ENCODE measurements around the gene CEP83.

Gene CEP83

GRCh38 chr12:94435511-94435927, 24.1 kb downstream of the CEP83 start:
- H3K23ac ChIP-seq (ENCODE audit: low read depth, low read length, poor library complexity) = no peak overlapping the region
- no peak overlapping the region for H2AFZ ChIP-seq (ENCODE audit: low read length)
- H2BK5ac ChIP-seq (ENCODE audit: low read length) = no peak overlapping the region
- no peak overlapping the region for H3K14ac ChIP-seq (ENCODE audit: low read length)
- no peak overlapping the region for H2BK120ac ChIP-seq (ENCODE audit: low read depth, low read length)
- H3K36me3 ChIP-seq (replicated peaks in 1 of 2; ENCODE audit: control insufficient read depth in 2 of 2, insufficient read depth in 2 of 2, low read length in 2 of 2) = no peaks in the 10 kb centered on the region
- H3K4me1 ChIP-seq (ENCODE audit: control insufficient read depth in 2 of 2, insufficient read depth in 1 of 2, low read depth in 1 of 2, low read length in 2 of 2) = peaks cover 5 to 6% of the 10 kb centered on the region in 2 donors
- no peak overlapping the region for H3K4ac ChIP-seq (ENCODE audit: low read length)
- no peak overlapping the region for H2AK5ac ChIP-seq (ENCODE audit: low read depth, low read length)
- H3K9me3 ChIP-seq (replicated peaks in 1 of 2; ENCODE audit: control insufficient read depth in 2 of 2, insufficient read depth in 1 of 2, low read depth in 1 of 2, low read length in 2 of 2) = peaks cover 0 to 32% of the 10 kb centered on the region in 2 donors
- H2BK15ac ChIP-seq (ENCODE audit: low read length) = no peak overlapping the region
- H3K4me3 ChIP-seq (ENCODE audit: low read length in 2 of 2) = no peak overlapping the region
- H3K18ac ChIP-seq (ENCODE audit: low read length) = no peak overlapping the region
- WGBS, 2 donors (ENCODE audit: extremely low coverage in 2 of 2, insufficient read length in 2 of 2, insufficient replicate concordance in 1 of 2) = no CpG with 5 or more reads among the region's 5 CpGs
- peak overlapping the region; percentile 25 for H3K27ac ChIP-seq (replicated peaks; ENCODE audit: low read length)
- no peak overlapping the region for H3K9ac ChIP-seq (ENCODE audit: low read depth, low read length, poor library complexity)
- no peaks in the 10 kb centered on the region for H3K79me1 ChIP-seq (ENCODE audit: low read depth, low read length)
- H4K8ac ChIP-seq (ENCODE audit: low read depth, low read length) = no peak overlapping the region
- H3K27me3 ChIP-seq (ENCODE audit: control insufficient read depth in 3 of 3, insufficient read depth in 3 of 3, low read depth in 1 of 3, low read length in 3 of 3) = no peaks in the 10 kb centered on the region
- no peak overlapping the region for H3K4me2 ChIP-seq (ENCODE audit: insufficient read depth, low read length, poor library complexity, severe bottlenecking)
- no peak for DNase-seq (ENCODE audit: low spot score)
- no peak overlapping the region for H4K91ac ChIP-seq (ENCODE audit: low read depth, low read length, poor library complexity)
- H2BK12ac ChIP-seq (ENCODE audit: low read length) = no peak overlapping the region

GRCh38 chr12:94434171-94434570, 25.5 kb downstream of the CEP83 start:
- Histone ChIP-seq H3K18ac (ENCODE audit: low read length) (no peak overlapping the region), H3K4ac (ENCODE audit: low read length) (no peak overlapping the region), H2BK120ac (ENCODE audit: low read depth, low read length) (no peak overlapping the region), H3K14ac (ENCODE audit: low read length) (no peak overlapping the region), H3K9ac (ENCODE audit: low read depth, low read length, poor library complexity) (no peak overlapping the region), H2AK5ac (ENCODE audit: low read depth, low read length) (no peak overlapping the region), H3K27me3 (ENCODE audit: control insufficient read depth in 3 of 3, insufficient read depth in 3 of 3, low read depth in 1 of 3, low read length in 3 of 3) (no peaks in the 10 kb centered on the region), H3K27ac (replicated peaks; ENCODE audit: low read length) (no peak overlapping the region), H3K4me1 (ENCODE audit: control insufficient read depth in 2 of 2, insufficient read depth in 1 of 2, low read depth in 1 of 2, low read length in 2 of 2) (peaks cover 5 to 6% of the 10 kb centered on the region in 2 donors), H3K4me3 (ENCODE audit: low read length in 2 of 2) (no peak overlapping the region), H3K23ac (ENCODE audit: low read depth, low read length, poor library complexity) (no peak overlapping the region), H3K79me1 (ENCODE audit: low read depth, low read length) (no peaks in the 10 kb centered on the region), H3K9me3 (replicated peaks in 1 of 2; ENCODE audit: control insufficient read depth in 2 of 2, insufficient read depth in 1 of 2, low read depth in 1 of 2, low read length in 2 of 2) (peaks cover 8 to 40% of the 10 kb centered on the region in 2 donors), H4K91ac (ENCODE audit: low read depth, low read length, poor library complexity) (no peak overlapping the region), H2BK12ac (ENCODE audit: low read length) (no peak overlapping the region), H4K8ac (ENCODE audit: low read depth, low read length) (no peak overlapping the region), H2AFZ (ENCODE audit: low read length) (no peak overlapping the region), H2BK5ac (ENCODE audit: low read length) (no peak overlapping the region), H2BK15ac (ENCODE audit: low read length) (no peak overlapping the region), H3K36me3 (replicated peaks in 1 of 2; ENCODE audit: control insufficient read depth in 2 of 2, insufficient read depth in 2 of 2, low read length in 2 of 2) (peaks cover 0 to 3% of the 10 kb centered on the region in 2 donors), H3K4me2 (ENCODE audit: insufficient read depth, low read length, poor library complexity, severe bottlenecking) (no peak overlapping the region)
- no peak for DNase-seq (ENCODE audit: low spot score)
- WGBS, 2 donors (ENCODE audit: extremely low coverage in 2 of 2, insufficient read length in 2 of 2, insufficient replicate concordance in 1 of 2) = no CpG with 5 or more reads among the region's 3 CpGs

GRCh38 chr12:94433744-94434143, 25.9 kb downstream of the CEP83 start:
- Histone ChIP-seq H4K8ac (ENCODE audit: low read depth, low read length) (no peak overlapping the region), H3K4me2 (ENCODE audit: insufficient read depth, low read length, poor library complexity, severe bottlenecking) (no peak overlapping the region), H4K91ac (ENCODE audit: low read depth, low read length, poor library complexity) (no peak overlapping the region), H3K4me1 (ENCODE audit: control insufficient read depth in 2 of 2, insufficient read depth in 1 of 2, low read depth in 1 of 2, low read length in 2 of 2) (peaks cover 5 to 6% of the 10 kb centered on the region in 2 donors), H3K4me3 (ENCODE audit: low read length in 2 of 2) (no peak overlapping the region), H2AK5ac (ENCODE audit: low read depth, low read length) (no peak overlapping the region), H3K79me1 (ENCODE audit: low read depth, low read length) (no peaks in the 10 kb centered on the region), H3K23ac (ENCODE audit: low read depth, low read length, poor library complexity) (no peak overlapping the region), H3K27me3 (ENCODE audit: control insufficient read depth in 3 of 3, insufficient read depth in 3 of 3, low read depth in 1 of 3, low read length in 3 of 3) (no peaks in the 10 kb centered on the region), H3K18ac (ENCODE audit: low read length) (no peak overlapping the region), H3K14ac (ENCODE audit: low read length) (no peak overlapping the region), H3K36me3 (replicated peaks in 1 of 2; ENCODE audit: control insufficient read depth in 2 of 2, insufficient read depth in 2 of 2, low read length in 2 of 2) (peaks cover 0 to 3% of the 10 kb centered on the region in 2 donors), H2BK15ac (ENCODE audit: low read length) (no peak overlapping the region), H2BK120ac (ENCODE audit: low read depth, low read length) (no peak overlapping the region), H3K9ac (ENCODE audit: low read depth, low read length, poor library complexity) (no peak overlapping the region), H2BK12ac (ENCODE audit: low read length) (no peak overlapping the region), H2AFZ (ENCODE audit: low read length) (no peak overlapping the region), H3K9me3 (replicated peaks in 1 of 2; ENCODE audit: control insufficient read depth in 2 of 2, insufficient read depth in 1 of 2, low read depth in 1 of 2, low read length in 2 of 2) (peaks cover 10 to 40% of the 10 kb centered on the region in 2 donors), H3K4ac (ENCODE audit: low read length) (no peak overlapping the region), H2BK5ac (ENCODE audit: low read length) (no peak overlapping the region), H3K27ac (replicated peaks; ENCODE audit: low read length) (no peak overlapping the region)
- no peak for DNase-seq (ENCODE audit: low spot score)
- WGBS, 2 donors (ENCODE audit: extremely low coverage in 2 of 2, insufficient read length in 2 of 2, insufficient replicate concordance in 1 of 2) = no CpG with 5 or more reads among the region's 1 CpG

- Histone ChIP-seq H2BK15ac (ENCODE audit: low read length) (no peak overlapping the region), H2BK5ac (ENCODE audit: low read length) (no peak overlapping the region), H3K27me3 (ENCODE audit: control insufficient read depth in 3 of 3, insufficient read depth in 3 of 3, low read depth in 1 of 3, low read length in 3 of 3) (no peaks in the 10 kb centered on the region), H3K9ac (ENCODE audit: low read depth, low read length, poor library complexity) (no peak overlapping the region), H3K14ac (ENCODE audit: low read length) (no peak overlapping the region), H2AFZ (ENCODE audit: low read length) (no peak overlapping the region), H3K4me2 (ENCODE audit: insufficient read depth, low read length, poor library complexity, severe bottlenecking) (no peak overlapping the region), H4K8ac (ENCODE audit: low read depth, low read length) (no peak overlapping the region), H3K9me3 (replicated peaks in 1 of 2; ENCODE audit: control insufficient read depth in 2 of 2, insufficient read depth in 1 of 2, low read depth in 1 of 2, low read length in 2 of 2) (peaks cover 10 to 34% of the 10 kb centered on the region in 2 donors), H2BK12ac (ENCODE audit: low read length) (no peak overlapping the region), H3K18ac (ENCODE audit: low read length) (no peak overlapping the region), H3K27ac (replicated peaks; ENCODE audit: low read length) (no peak overlapping the region), H3K4me1 (ENCODE audit: control insufficient read depth in 2 of 2, insufficient read depth in 1 of 2, low read depth in 1 of 2, low read length in 2 of 2) (peaks cover 1 to 3% of the 10 kb centered on the region in 2 donors), H4K91ac (ENCODE audit: low read depth, low read length, poor library complexity) (no peak overlapping the region), H3K4me3 (ENCODE audit: low read length in 2 of 2) (no peak overlapping the region), H3K23ac (ENCODE audit: low read depth, low read length, poor library complexity) (no peak overlapping the region), H2AK5ac (ENCODE audit: low read depth, low read length) (no peak overlapping the region), H2BK120ac (ENCODE audit: low read depth, low read length) (no peak overlapping the region), H3K4ac (ENCODE audit: low read length) (no peak overlapping the region), H3K79me1 (ENCODE audit: low read depth, low read length) (no peaks in the 10 kb centered on the region), H3K36me3 (replicated peaks in 1 of 2; ENCODE audit: control insufficient read depth in 2 of 2, insufficient read depth in 2 of 2, low read length in 2 of 2) (peaks cover 0 to 3% of the 10 kb centered on the region in 2 donors)
- no peak for DNase-seq (ENCODE audit: low spot score)
Measured at GRCh38 chr12:94430304-94430703, 29.4 kb downstream of the CEP83 start.
